HL-60 (cell line): ENCODE data around the gene C3orf20.

ENCODE experiments used
- DNase-seq, 2 experiments: peaks; one replicate each; pipeline ENCODE4 v3.0.0-alpha.2; 2010 to 2020; ENCODE audit warnings: low read depth in 1 of 2, low spot score in 1 of 2
- H3K27ac ChIP-seq: fragments of 250-450 bp; sonication (Bioruptor Pico); replicated peaks from 2 replicates; pipeline ENCODE4 v1.5.1; 2020; ENCODE audit warnings: mild to moderate bottlenecking, moderate library complexity
- H3K27me3 ChIP-seq: fragments of 250-450 bp; sonication (Bioruptor Pico); 2 replicates; pipeline ENCODE4 v1.5.1; 2021; ENCODE audit warnings: mild to moderate bottlenecking, moderate library complexity; ENCODE audit not compliant: insufficient read depth, poor library complexity, severe bottlenecking
- H3K4me3 ChIP-seq: replicated peaks from 2 replicates; pipeline ENCODE4 v1.5.1; 2011; ENCODE audit warnings: mild to moderate bottlenecking, control low read depth, low read length; ENCODE audit not compliant: insufficient read depth
- GABPA ChIP-seq: IDR thresholded peaks from 2 replicates; pipeline ENCODE4 v1.6.1; 2012; ENCODE audit warnings: low read depth
- POLR2AphosphoS5 ChIP-seq: IDR thresholded peaks from 2 replicates; pipeline ENCODE4 v1.6.1; 2012; ENCODE audit warnings: low read depth
- SPI1 ChIP-seq: IDR thresholded peaks from 2 replicates; pipeline ENCODE4 v1.6.1; 2012; ENCODE audit warnings: low read depth, mild to moderate bottlenecking, borderline replicate concordance
- TF ChIP-seq, protein P1 (sequence below): IDR thresholded peaks from one replicate; pipeline ENCODE4 v1.5.1; 2011; ENCODE audit warnings: low read length, control low read depth, inconsistent platforms; ENCODE audit not compliant: insufficient read depth
- TF ChIP-seq, protein P2 (sequence below): IDR thresholded peaks from 2 replicates; pipeline ENCODE4 v1.6.1; 2012; ENCODE audit warnings: low read depth; ENCODE audit not compliant: insufficient replicate concordance

C3orf20 gene

DNA sequence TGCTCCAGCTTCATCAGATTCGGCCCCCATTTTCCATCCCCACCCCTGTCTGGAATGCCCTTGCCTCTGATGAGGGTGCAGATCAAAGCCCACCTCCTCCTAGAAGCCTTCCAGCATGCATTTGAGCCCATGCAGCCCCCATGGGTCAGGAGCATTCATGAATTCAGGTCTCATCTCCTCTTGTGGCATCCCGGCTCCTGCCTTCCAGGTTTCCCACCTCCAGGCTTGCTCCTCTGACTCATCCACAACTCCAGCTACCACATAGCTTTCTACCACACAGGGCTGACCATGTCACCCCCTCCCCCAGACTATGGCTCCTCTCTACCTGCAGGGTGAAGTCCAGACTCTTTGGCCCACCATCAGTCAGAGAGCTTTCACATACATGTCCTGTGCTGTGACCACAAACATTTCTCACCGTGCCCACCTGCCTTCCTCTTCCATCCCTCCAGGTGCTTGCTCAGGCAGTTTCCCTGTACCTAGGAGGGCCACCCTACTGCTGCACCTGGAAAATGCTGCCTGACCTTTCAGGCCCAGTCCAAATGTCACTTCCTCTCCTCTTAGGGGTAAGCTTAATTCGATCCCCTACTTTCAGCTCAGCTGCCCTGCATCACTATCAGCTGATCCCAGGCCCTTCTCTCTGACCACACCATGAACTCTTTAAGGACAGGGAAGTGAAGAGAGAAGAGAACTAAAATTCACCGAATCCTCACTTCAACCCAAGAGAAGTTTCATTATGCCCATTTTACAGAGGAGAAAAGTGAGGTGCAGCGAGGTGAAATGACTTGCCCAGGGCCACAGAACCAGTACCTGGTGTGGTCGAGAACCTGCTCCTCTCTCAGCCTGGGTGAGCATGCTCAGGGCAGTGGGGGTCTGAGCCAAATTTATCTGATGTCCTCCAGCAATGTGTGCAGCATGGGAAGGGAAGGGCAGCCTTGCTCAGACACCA lies 130.2 kb downstream of the C3orf20 start:
- H3K4me3 ChIP-seq = no peak overlapping the region
- no peak overlapping the region for H3K27ac ChIP-seq
- no peak for DNase-seq
- peaks cover 9% of the 10 kb centered on the region for H3K27me3 ChIP-seq
- TF ChIP-seq, protein P1, sequence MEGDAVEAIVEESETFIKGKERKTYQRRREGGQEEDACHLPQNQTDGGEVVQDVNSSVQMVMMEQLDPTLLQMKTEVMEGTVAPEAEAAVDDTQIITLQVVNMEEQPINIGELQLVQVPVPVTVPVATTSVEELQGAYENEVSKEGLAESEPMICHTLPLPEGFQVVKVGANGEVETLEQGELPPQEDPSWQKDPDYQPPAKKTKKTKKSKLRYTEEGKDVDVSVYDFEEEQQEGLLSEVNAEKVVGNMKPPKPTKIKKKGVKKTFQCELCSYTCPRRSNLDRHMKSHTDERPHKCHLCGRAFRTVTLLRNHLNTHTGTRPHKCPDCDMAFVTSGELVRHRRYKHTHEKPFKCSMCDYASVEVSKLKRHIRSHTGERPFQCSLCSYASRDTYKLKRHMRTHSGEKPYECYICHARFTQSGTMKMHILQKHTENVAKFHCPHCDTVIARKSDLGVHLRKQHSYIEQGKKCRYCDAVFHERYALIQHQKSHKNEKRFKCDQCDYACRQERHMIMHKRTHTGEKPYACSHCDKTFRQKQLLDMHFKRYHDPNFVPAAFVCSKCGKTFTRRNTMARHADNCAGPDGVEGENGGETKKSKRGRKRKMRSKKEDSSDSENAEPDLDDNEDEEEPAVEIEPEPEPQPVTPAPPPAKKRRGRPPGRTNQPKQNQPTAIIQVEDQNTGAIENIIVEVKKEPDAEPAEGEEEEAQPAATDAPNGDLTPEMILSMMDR = no peak
- TF ChIP-seq SPI1 (no peak), POLR2AphosphoS5 (no peak), GABPA (no peak)
- TF ChIP-seq, protein P2, sequence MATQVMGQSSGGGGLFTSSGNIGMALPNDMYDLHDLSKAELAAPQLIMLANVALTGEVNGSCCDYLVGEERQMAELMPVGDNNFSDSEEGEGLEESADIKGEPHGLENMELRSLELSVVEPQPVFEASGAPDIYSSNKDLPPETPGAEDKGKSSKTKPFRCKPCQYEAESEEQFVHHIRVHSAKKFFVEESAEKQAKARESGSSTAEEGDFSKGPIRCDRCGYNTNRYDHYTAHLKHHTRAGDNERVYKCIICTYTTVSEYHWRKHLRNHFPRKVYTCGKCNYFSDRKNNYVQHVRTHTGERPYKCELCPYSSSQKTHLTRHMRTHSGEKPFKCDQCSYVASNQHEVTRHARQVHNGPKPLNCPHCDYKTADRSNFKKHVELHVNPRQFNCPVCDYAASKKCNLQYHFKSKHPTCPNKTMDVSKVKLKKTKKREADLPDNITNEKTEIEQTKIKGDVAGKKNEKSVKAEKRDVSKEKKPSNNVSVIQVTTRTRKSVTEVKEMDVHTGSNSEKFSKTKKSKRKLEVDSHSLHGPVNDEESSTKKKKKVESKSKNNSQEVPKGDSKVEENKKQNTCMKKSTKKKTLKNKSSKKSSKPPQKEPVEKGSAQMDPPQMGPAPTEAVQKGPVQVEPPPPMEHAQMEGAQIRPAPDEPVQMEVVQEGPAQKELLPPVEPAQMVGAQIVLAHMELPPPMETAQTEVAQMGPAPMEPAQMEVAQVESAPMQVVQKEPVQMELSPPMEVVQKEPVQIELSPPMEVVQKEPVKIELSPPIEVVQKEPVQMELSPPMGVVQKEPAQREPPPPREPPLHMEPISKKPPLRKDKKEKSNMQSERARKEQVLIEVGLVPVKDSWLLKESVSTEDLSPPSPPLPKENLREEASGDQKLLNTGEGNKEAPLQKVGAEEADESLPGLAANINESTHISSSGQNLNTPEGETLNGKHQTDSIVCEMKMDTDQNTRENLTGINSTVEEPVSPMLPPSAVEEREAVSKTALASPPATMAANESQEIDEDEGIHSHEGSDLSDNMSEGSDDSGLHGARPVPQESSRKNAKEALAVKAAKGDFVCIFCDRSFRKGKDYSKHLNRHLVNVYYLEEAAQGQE = no peak

DNA sequence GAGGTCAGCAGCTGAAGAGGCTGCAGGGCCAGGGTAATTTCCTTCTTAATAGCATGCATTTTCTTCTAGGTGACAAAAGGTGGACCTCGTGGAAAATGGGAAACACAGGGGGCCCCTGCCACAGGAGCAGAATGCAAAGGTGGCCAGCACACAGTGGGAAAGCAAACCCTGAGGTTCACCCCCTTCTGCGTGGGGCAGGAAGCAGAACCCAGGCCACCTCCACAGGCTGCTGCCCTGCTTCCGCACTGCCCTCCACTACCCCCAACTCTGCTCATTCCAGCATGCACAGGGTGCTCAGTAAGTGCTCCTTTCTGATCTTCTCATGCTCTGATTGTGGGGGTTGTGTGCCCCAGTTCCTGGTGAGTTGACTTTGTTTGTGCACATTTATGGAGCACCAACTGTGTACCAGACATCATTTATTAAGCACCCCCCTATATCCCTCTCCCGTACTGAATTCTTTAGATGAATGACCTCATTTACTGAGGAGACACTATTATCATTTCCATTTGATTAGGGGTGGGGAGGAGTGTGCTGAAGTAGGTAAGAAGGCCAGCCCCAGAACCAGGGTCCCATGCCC lies 131.1 kb downstream of the C3orf20 start:
- Histone ChIP-seq H3K27ac (no peak overlapping the region), H3K27me3 (peaks cover 15% of the 10 kb centered on the region), H3K4me3 (no peak overlapping the region)
- DNase-seq = no peak
- no peak for TF ChIP-seq POLR2AphosphoS5
- TF ChIP-seq, protein P1 = no peak
- TF ChIP-seq, protein P2 = no peak
- TF ChIP-seq GABPA = no peak
- no peak for TF ChIP-seq SPI1

DNA sequence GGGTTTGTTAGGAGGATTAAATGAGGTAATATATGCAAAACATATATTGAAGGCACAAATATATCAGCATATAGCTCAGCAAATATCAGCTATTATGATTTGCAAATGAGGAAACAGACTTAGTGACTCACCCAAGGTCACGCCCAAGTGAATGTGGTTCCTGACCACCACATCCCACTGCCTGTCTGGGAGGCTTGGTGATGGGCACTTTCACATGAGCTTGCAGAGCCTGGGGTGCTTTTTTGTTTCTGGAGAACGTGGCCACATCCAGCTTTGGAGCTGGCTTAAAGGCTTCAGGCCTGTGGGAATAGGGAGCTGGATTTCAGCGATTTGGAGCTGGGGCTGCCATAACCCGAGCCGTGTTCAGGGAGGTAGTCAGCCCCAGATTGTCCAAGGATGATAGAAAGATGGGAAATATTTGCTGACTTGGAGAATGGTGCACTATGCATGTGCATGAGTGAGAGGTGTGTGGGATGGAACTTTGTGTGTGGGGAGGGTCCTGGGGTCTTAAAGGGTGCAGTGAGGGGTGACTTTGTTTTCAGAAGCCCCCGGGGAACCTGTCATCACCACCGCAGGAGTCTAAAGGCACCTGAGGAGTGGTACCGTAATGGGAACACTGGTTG lies 131.8 kb downstream of the C3orf20 start:
- no peak overlapping the region for H3K27ac ChIP-seq
- TF ChIP-seq POLR2AphosphoS5 = no peak
- DNase-seq = peak; percentile 15 to 34

DNA sequence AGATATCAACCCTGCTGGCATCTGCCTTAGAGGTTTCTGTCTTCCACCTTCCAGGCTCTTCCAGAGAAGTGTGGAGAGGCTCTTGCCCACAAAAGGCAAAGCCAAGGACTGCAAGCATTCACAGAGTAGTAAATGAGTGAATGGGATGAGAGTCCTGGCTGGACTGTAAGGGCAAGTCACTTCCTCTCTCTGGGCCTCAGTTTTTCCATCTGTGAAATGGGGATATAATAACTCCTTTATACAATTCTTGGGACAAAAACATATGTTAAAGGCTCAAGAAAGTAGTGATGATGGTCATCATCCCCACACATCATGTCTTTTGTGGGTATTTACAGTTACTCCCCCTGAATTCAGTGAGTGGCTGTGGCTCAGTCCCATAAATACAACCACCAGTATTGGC lies 133.1 kb downstream of the C3orf20 start:
- H3K27ac ChIP-seq = no peak overlapping the region
- H3K27me3 ChIP-seq = peaks cover 33% of the 10 kb centered on the region
- TF ChIP-seq, protein P2 = no peak
- no peak for TF ChIP-seq GABPA
- no peak for TF ChIP-seq SPI1
- TF ChIP-seq POLR2AphosphoS5 = no peak
- TF ChIP-seq, protein P1 = no peak
- no peak overlapping the region for H3K4me3 ChIP-seq
- no peak for DNase-seq

More for the DNA sequence above, 131.8 kb downstream of the C3orf20 start:
- H3K4me3 ChIP-seq = no peak overlapping the region
- peaks cover 22% of the 10 kb centered on the region for H3K27me3 ChIP-seq
